GM12891 (cell line): ENCODE data around the gene NRP1.

Experiments used
- PAX5 ChIP-seq: IDR thresholded peaks from 2 replicates; pipeline ENCODE4 v1.6.1; 2011; ENCODE audit warnings: low read length, moderate library complexity, mild to moderate bottlenecking; ENCODE audit not compliant: insufficient read depth, severe bottlenecking
- POLR2A ChIP-seq: IDR thresholded peaks from 2 replicates; pipeline ENCODE4 v1.6.1; 2011; ENCODE audit warnings: low read depth, low read length, control low read depth
- POLR2AphosphoS5 ChIP-seq: IDR thresholded peaks from 2 replicates; pipeline ENCODE4 v1.6.1; 2011; ENCODE audit warnings: low read depth, low read length, control low read depth
- SPI1 ChIP-seq: IDR thresholded peaks from 2 replicates; pipeline ENCODE4 v1.6.1; 2011; ENCODE audit warnings: low read depth, low read length, control low read depth
- TAF1 ChIP-seq: IDR thresholded peaks from 2 replicates; pipeline ENCODE4 v1.6.1; 2011; ENCODE audit warnings: low read depth, low read length, control low read depth

DNA sequence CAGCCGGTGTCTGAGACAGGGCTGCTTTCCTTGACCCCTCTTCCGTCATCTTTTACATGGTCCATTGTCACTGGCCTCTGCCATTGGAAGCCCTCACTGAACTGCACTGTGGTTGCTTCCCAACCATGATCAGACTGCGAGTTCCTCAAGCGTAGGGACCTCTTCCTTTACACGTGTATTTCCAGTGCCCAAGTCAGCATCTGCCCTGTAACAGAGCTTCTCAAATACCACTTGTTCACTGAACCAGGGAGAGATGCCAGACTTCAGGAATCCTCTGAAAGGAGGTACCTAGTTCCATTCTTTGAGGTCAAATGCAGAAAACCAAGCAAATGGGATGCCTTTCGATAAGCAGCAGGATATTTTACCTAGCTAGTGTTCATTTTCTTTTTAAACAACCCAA, 145.1 kb downstream of the NRP1 start:
- TF ChIP-seq POLR2A (no peak), TAF1 (no peak), POLR2AphosphoS5 (no peak), SPI1 (no peak), PAX5 (no peak)
